ENCODE results near the gene PGLYRP1.

Gene PGLYRP1

GRCh38 chr19:46006411-46006810, 16.4 kb downstream of the PGLYRP1 start:
- FAIRE-seq (no peak), DNase-seq (ENCODE audit: insufficient read length, low spot score) (no peak)

DNA sequence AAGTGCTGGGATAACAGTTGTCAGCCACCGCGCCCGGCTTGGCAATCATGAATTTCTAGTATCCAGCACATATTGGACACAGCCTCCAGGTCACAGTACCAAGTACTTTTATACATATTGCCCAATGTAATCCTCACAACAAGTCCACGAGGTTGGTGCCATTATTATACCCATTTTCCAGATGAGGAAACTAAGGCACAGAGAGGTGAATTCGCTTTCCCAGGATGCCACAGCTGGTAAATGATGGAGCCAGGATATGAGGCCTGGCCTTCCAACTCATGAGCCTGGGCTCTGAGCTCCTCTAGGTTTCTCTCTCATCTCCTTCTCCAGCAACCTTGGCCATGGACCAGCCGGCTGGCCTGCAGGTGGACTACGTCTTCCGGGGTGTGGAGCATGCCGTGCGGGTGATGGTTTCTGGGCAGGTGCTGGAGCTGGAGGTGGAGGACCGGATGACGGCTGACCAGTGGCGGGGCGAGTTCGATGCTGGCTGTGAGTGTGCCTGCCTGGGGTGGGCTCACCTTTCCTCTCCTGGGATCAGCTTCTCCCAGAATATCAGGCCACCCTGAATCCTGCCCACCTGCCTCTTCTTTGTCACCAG, 20.1 kb downstream of the PGLYRP1 start:
- DNase-seq (ENCODE audit: insufficient read length, low spot score) (no peak), FAIRE-seq (no peak)

GRCh38 chr19:46000491-46001246, 22.2 kb downstream of the PGLYRP1 start:
- FAIRE-seq = peak; percentile 52
- peak; percentile 78 for DNase-seq (ENCODE audit: insufficient read length, low spot score)

GRCh38 chr19:45999653-46000121, 23.2 kb downstream of the PGLYRP1 start:
- no peak for FAIRE-seq

DNA sequence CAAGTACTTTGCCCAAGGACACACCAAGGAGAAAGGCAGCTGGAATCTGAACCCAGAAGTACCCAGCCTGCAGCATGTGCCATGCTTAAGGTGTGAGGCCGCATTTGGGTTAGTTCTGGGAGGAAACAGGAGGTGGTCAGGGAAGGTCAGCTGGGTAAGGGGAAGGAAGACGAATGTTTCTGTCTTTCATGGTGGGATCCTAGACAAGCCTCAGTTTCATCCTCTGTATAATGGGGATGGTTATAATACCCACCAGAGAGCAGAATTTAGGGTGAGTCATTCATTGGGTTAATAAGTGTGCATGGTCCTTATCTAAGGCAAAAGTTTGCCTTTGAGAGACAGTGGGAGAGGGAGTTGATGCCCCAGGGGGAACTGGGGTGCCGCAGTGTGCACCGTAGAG, 24.0 kb downstream of the PGLYRP1 start:
- DNase-seq (ENCODE audit: insufficient read length, low spot score) = no peak
- no peak for FAIRE-seq

More at GRCh38 chr19:45999653-46000121, 23.2 kb downstream of the PGLYRP1 start:
- DNase-seq (ENCODE audit: insufficient read length, low spot score) = no peak

GRCh38 chr19:45996933-45997332, 25.9 kb downstream of the PGLYRP1 start:
- DNase-seq (ENCODE audit: insufficient read length, low spot score) (no peak), FAIRE-seq (no peak)

DNA sequence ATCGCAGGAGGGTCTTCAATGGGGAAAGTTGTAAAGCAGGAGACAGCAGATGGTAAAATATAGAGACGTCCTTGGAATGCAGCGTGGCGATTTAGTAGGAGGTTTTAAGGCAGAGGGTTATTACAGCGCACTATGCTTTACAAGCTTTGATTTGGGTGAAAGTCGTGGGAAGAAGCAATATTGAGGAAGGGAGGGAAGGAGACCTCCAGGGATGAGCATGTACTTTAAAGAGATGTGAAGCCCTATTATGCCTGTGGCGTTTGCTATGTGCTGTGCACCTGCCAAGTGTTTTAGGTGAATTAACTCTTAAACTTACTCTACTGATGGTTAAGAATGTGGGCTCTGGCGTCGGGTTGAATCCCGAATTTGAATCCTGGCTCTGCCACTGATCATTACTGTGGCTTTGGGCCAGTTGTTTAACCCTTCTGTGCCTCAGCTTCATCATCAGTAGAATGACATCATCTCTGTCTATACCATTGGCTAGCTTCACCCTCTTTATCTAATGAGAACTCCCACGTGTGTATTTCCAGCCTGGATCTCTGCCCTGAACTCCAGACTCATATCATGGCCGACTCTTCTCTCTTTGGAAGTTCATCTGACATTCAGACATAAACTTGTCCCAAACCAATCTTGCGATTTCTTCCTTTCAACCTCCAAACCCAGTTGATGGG, 27.0 kb downstream of the PGLYRP1 start:
- FAIRE-seq = peak; percentile 8
- no peak for DNase-seq (ENCODE audit: insufficient read length, low spot score)

GRCh38 chr19:45994998-45995714, 27.7 kb downstream of the PGLYRP1 start, which contains the start of gene CCDC61:
CCDC61 (plus strand) TSS chr19:45995467; CDS start chr19:46003019, 7,552 bp downstream.
- DNase-seq (ENCODE audit: insufficient read length, low spot score) = peak; percentile 90
- peak; percentile 99 for FAIRE-seq

DNA sequence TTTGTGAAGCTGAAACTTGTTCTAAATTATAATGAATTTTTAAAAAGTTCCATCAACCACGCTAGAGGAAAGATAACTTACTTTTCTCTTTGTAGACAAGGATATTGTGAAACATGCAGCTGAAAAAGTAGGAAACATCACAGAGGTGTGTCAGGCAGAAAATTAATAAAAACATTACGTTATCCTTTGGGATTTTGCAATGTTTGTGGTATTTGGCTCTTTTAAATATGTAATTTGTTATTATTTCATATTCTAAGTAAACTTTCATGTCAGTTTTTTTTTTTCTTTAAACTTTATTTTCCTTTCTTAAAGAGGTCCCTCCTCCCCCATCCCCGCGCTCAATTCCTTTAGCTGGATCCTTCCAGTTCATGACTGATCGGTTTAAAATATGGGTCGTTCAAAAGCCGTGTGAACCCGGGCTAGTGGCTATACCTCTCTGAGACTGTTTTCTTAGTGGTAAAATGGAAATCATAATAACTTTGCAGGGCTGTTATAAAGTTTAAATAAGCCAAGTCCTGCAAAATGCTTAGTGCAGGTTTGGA, 28.3 kb downstream of the PGLYRP1 start:
- FAIRE-seq (no peak), DNase-seq (ENCODE audit: insufficient read length, low spot score) (no peak)

DNA sequence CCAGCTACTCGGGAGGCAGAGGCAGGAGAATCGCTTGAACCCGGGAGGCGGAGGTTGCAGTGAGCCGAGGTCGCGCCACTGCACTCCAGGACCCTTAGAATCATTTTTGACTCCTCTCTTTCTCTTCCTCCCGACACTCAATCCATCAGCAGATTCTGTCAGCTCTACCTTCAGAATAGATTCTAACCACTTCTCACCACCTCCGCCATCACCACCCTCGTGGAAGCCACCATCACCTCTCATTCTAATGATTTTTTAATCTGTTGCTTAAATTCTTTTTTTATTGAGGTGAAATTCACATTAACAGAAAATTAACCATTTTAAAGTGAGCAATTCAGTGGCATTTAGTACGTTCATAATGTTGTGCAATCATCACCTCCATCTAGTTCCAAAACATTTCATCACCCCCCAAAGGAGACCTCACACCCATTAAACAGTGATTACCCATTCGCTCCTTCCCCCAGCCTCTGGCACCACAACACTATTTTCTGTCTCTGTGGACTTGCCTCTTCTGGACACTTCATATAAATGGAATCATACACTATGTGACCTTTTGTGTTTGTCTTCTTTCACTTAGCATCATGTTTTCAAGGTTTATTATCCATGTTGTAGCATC, 32.6 kb downstream of the PGLYRP1 start:
- no peak for FAIRE-seq
- no peak for DNase-seq (ENCODE audit: insufficient read length, low spot score)

DNA sequence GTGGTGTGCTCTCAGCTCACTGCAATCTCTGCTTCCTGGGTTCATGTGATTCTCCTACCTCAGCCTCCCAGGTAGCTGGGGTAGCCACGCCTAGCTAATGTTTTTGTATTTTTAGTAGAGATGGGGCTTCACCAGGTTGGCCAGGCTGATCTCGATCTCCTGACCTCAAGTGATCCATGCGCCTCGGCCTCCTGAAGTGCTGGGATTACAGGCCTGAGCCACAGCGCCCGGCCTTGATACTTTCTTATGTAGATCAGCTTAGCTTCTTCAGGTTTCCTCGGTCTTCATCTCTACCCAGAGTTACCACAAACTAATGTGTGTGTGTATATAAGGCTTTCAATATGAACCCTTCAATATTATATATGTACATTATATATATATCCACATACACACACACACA, 37.5 kb downstream of the PGLYRP1 start:
- no peak for DNase-seq (ENCODE audit: insufficient read length, low spot score)
- no peak for FAIRE-seq

- no peak for FAIRE-seq
- no peak for DNase-seq (ENCODE audit: insufficient read length, low spot score)
Observed at GRCh38 chr19:45981350-45981749, 41.5 kb downstream of the PGLYRP1 start.

GRCh38 chr19:45978156-45978555, 44.7 kb downstream of the PGLYRP1 start:
- FAIRE-seq (no peak), DNase-seq (ENCODE audit: insufficient read length, low spot score) (no peak)

GRCh38 chr19:45976178-45976577, 46.7 kb downstream of the PGLYRP1 start:
- DNase-seq (ENCODE audit: insufficient read length, low spot score) = no peak
- no peak for FAIRE-seq

DNA sequence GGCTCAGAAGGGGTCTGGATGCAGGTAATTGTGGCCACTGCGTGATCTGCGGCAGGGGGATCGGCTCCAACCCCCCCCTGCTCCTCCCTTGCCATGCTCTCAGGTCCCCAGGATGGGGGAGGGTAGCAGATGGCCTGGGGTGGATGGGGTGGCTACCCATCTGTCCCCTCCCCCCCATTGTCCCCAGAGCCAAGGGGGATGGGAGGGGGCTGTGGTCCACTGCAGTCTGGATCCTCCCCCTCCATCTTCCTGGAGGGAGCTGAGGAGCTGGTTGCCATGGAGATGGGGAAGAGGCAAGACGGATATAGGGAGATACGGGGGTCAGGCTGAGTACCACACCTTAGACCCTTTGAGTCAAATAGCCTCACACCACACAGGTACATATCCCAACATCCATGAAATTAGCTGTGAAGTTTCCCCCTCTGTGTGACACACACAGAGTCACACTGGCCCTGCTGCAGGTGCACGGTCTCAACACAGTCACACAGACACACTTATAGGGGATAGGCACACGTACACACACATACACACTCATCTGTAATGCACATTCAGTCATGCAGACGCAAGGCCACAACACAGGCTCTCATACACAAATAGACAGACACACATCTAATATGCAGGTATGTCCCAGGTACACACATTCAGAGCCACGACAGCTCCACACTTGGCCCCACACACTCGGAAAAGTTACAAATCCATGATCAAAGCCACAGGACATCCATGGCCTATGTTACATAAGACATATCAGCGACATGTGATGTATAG, 47.4 kb downstream of the PGLYRP1 start:
- DNase-seq (ENCODE audit: insufficient read length, low spot score) (no peak), FAIRE-seq (no peak)

- FAIRE-seq = no peak
- DNase-seq (ENCODE audit: insufficient read length, low spot score) = peak; percentile 82
Observed at GRCh38 chr19:45973553-45974338, 49.1 kb downstream of the PGLYRP1 start, which contains the start of gene NOVA2. NOVA2 (minus strand) TSS chr19:45973865; CDS start chr19:45973351, 514 bp downstream.

- DNase-seq (ENCODE audit: insufficient read length, low spot score) = no peak
- no peak for FAIRE-seq
Observed at GRCh38 chr19:45972947-45973540, 49.8 kb downstream of the PGLYRP1 start.
